SK-N-SH treated with all-trans-retinoic acid at 6 μM for 48 hours (cell line): Measurements from ENCODE around the gene RBM48.
"Not testable (repeated sequence)": the region's sequence is repeated elsewhere in the genome, so short reads cannot be mapped to it uniquely, and the experiment has no call there.

ENCODE experiments used
- ATAC-seq: fragments of 200-7000 bp; cut with Tn5 transposase; 3 replicates; pipeline ENCODE4 v1.9.1; 2020; ENCODE audit warnings: mild to moderate bottlenecking, moderate library complexity
- ARNTL ChIP-seq: fragments of 450-650 bp; formaldehyde crosslinking; IDR thresholded peaks from 2 replicates; pipeline ENCODE4 v1.5.0; 2020; ENCODE audit warnings: low read depth, mild to moderate bottlenecking, moderate library complexity, borderline replicate concordance
- BACH2 ChIP-seq: fragments of 250-450 bp; sonication (Bioruptor Pico); IDR thresholded peaks from 2 replicates; pipeline ENCODE4 v1.9.0; 2021; ENCODE audit warnings: mild to moderate bottlenecking, borderline replicate concordance
- CREB5 ChIP-seq: fragments of 250-450 bp; sonication (Bioruptor Pico); IDR thresholded peaks from 2 replicates; pipeline ENCODE4 v1.5.1; 2020; ENCODE audit warnings: low read depth, mild to moderate bottlenecking, moderate library complexity
- CSRNP3 ChIP-seq: fragments of 250-450 bp; sonication (Bioruptor Pico); IDR thresholded peaks from 2 replicates; pipeline ENCODE4 v1.5.1; 2021; ENCODE audit warnings: mild to moderate bottlenecking, moderate library complexity
- ESRRG ChIP-seq: fragments of 250-450 bp; sonication (Bioruptor Pico); IDR thresholded peaks from 2 replicates; pipeline ENCODE4 v1.6.1; 2021; ENCODE audit warnings: mild to moderate bottlenecking
- ISL1 ChIP-seq: fragments of 250-450 bp; sonication (Bioruptor Pico); IDR thresholded peaks from 2 replicates; pipeline ENCODE4 v2.1.2; 2022; ENCODE audit warnings: mild to moderate bottlenecking, moderate library complexity
- OSR1 ChIP-seq: fragments of 250-450 bp; sonication (Bioruptor Pico); IDR thresholded peaks from 2 replicates; pipeline ENCODE4 v1.8.0; 2022; ENCODE audit warnings: moderate library complexity, mild to moderate bottlenecking, inconsistent platforms
- PATZ1 ChIP-seq: fragments of 250-450 bp; sonication (Bioruptor Pico); IDR thresholded peaks from 2 replicates; pipeline ENCODE4 v1.8.0; 2020; ENCODE audit warnings: mild to moderate bottlenecking, moderate library complexity, borderline replicate concordance
- POU6F1 ChIP-seq: fragments of 250-450 bp; sonication (Bioruptor Pico); IDR thresholded peaks from 2 replicates; pipeline ENCODE4 v1.8.0; 2021; ENCODE audit warnings: low read depth, mild to moderate bottlenecking, moderate library complexity, borderline replicate concordance
- PPARA ChIP-seq: fragments of 250-450 bp; sonication (Bioruptor Pico); IDR thresholded peaks from 2 replicates; pipeline ENCODE4 v1.5.0; 2020; ENCODE audit warnings: mild to moderate bottlenecking, borderline replicate concordance
- RARB ChIP-seq: fragments of 250-450 bp; sonication (Bioruptor Pico); IDR thresholded peaks from 2 replicates; pipeline ENCODE4 v1.8.0; 2021; ENCODE audit warnings: mild to moderate bottlenecking, moderate library complexity
- SNAI2 ChIP-seq: fragments of 250-450 bp; sonication (Bioruptor Pico); IDR thresholded peaks from 2 replicates; pipeline ENCODE4 v1.5.0; 2020; ENCODE audit warnings: mild to moderate bottlenecking, moderate library complexity
- TCF4 ChIP-seq: fragments of 250-450 bp; sonication (Bioruptor Pico); IDR thresholded peaks from 2 replicates; pipeline ENCODE4 v1.8.0; 2021; ENCODE audit warnings: mild to moderate bottlenecking, moderate library complexity, borderline replicate concordance
- TOX ChIP-seq: fragments of 250-450 bp; sonication (Bioruptor Pico); IDR thresholded peaks from 2 replicates; pipeline ENCODE4 v1.8.0; 2021; ENCODE audit warnings: mild to moderate bottlenecking, moderate library complexity, borderline replicate concordance
- TSHZ2 ChIP-seq: fragments of 250-450 bp; sonication (Bioruptor Pico); IDR thresholded peaks from 2 replicates; pipeline ENCODE4 v1.5.0; 2020; ENCODE audit warnings: mild to moderate bottlenecking, moderate library complexity
- ZC3H10 ChIP-seq: fragments of 250-450 bp; sonication (Bioruptor Pico); IDR thresholded peaks from 2 replicates; pipeline ENCODE4 v1.5.1; 2021; ENCODE audit warnings: mild to moderate bottlenecking, moderate library complexity
- ZFP3 ChIP-seq: fragments of 250-450 bp; sonication (Bioruptor Pico); IDR thresholded peaks from 2 replicates; pipeline ENCODE4 v1.5.0; 2020; ENCODE audit warnings: mild to moderate bottlenecking, moderate library complexity
- ZNF565 ChIP-seq: fragments of 450-650 bp; formaldehyde crosslinking; conservative IDR thresholded peaks from 2 replicates; pipeline ENCODE4 v1.5.0; 2020; ENCODE audit warnings: low read depth, mild to moderate bottlenecking, moderate library complexity
- ZNF70 ChIP-seq: fragments of 450-650 bp; formaldehyde crosslinking; IDR thresholded peaks from 2 replicates; pipeline ENCODE4 v1.5.0; 2020; ENCODE audit warnings: mild to moderate bottlenecking, moderate library complexity
- ZNF8 ChIP-seq: fragments of 450-650 bp; formaldehyde crosslinking; IDR thresholded peaks from 2 replicates; pipeline ENCODE4 v1.5.0; 2020; ENCODE audit warnings: mild to moderate bottlenecking, moderate library complexity

Gene RBM48

GRCh38 chr7:92528958-92529264 is 316 bp downstream of the RBM48 start:
- ATAC-seq = peak; percentile 2

GRCh38 chr7:92534572-92534971 is 6.0 kb downstream of the RBM48 start:
- no peak for ATAC-seq

More at GRCh38 chr7:92528958-92529264, 316 bp downstream of the RBM48 start:
- 0 out of 2 replicates have a peak, but pooled peaks have one; percentile 51 for TF ChIP-seq TSHZ2
- TF ChIP-seq RARB = no peak

GRCh38 chr7:92543542-92543941 is 14.9 kb downstream of the RBM48 start:
- ATAC-seq = not testable (repeated sequence)
- TF ChIP-seq ZNF8 = peak; percentile 66
- TF ChIP-seq, all 23 proteins: peak for 1; not testable (repeated sequence) for 22

More at GRCh38 chr7:92534572-92534971, 6.0 kb downstream of the RBM48 start:
- TF ChIP-seq TOX (CRISPR knock-in tag) (no peak), ISL1 (no peak), ZNF70 (CRISPR knock-in tag) (no peak), PATZ1 (CRISPR knock-in tag) (no peak), ARNTL (CRISPR knock-in tag) (no peak), ZNF8 (no peak), TCF4 (no peak), OSR1 (no peak), ZNF565 (CRISPR knock-in tag) (no peak), SNAI2 (CRISPR knock-in tag) (no peak), ZFP3 (CRISPR knock-in tag) (no peak), PPARA (CRISPR knock-in tag) (no peak), CSRNP3 (CRISPR knock-in tag) (no peak), BACH2 (no peak), RARB (no peak), POU6F1 (CRISPR knock-in tag) (no peak), ESRRG (CRISPR knock-in tag) (no peak), CREB5 (CRISPR knock-in tag) (no peak), ZC3H10 (no peak)
- TF ChIP-seq, all 23 proteins: peak for 0

- not testable (repeated sequence) for ATAC-seq
These were observed 16.5 kb downstream of the RBM48 start for GRCh38 chr7:92545116-92545515.
